ENCODE data around the gene KLHL2. TPM values are rescaled to one million over a fixed set of nuclear protein-coding genes. Genes with fewer than 3 reads are reported as not detected.

Gene KLHL2
- polyA plus RNA-seq, 1 donor, result 6.6 TPM

DNA sequence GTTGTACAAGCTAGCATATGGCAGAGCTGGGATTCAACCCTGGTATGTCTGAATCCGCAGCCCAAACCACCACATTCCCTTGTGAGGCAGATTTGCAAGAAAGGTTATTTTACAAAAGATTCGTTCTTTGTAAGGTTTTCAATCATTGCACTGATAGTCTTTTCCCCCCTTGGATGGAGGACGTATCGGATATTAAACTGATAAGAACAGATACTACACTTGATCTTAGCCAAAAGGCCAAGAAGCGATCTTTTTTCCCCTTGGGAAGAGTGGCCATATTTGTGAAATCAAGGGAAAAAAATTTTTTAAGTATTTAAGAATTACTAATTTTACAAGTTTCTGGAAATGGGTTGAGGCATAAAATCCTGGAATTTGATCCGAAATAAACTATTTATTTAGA lies 85.7 kb downstream of the KLHL2 start:
- DNase-seq, result no peak

DNA sequence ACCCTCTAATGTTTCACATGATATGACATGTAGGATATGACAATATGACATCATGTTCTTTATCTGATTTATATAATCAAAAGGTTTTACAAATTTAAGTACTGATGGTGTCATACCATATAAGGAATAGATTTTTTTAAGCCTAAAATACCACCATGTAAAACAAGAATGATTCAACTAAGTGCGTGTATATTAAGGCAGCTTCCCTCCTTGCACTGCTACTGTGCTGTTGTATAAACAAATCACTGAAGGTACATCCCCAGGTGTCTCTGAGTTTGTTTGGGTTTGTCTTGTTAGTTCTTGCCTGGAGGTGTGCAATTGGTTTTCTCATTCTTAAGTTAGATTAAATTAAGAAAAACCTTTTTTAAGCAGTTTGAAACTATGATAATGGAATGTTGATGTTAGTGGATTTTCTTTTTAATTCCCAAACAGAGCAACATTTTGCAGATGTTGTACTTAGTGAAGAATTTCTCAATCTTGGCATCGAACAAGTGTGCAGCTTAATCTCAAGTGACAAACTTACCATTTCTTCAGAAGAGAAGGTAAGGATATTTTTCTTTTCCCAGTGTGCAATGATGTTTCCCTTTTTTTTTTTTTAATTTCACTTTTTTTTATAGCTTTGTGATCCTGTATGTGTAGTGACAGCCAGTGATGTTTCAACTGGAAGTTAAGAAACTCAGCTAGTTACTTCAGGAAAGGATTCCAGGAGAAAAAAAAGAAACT lies 86.7 kb downstream of the KLHL2 start:
- no peak for DNase-seq

DNA sequence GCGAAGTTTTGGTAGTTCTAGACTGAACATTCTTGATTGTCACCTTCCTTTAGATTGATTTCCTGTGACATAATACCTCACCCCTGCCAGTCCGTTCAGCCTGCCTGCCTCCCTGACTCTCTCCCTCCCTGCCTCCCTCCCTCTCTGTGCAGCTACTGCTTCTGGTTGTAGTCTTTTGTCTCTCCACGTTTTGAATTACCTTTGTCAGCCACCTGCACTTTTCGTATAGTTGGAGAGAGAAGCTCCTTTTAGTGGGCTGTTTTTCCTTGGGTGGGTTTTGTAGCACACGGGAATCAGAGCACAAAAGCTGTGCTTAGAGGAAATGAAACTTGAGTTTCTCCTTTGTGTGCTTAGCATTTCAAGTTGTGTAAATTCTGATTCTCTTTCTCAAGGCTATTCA lies 87.5 kb downstream of the KLHL2 start:
- DNase-seq, result no peak

DNA sequence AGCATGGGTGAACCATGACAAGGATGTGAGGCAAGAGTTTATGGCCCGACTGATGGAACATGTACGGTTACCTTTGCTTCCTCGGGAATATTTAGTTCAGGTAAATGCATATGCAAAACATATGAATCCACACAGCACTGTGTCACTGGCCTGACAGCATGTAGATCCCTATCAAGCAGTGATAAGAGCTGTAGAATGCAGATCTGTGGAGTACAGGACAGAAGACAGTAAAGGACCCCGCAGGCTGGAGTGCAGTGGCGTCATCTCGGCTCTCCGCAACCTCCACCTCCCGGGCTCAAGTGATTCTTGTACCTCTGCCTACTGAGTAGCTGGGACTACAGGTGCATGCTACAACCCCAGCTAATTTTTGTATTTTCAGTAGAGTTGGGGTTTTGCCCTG lies 90.3 kb downstream of the KLHL2 start:
- no peak for DNase-seq

DNA sequence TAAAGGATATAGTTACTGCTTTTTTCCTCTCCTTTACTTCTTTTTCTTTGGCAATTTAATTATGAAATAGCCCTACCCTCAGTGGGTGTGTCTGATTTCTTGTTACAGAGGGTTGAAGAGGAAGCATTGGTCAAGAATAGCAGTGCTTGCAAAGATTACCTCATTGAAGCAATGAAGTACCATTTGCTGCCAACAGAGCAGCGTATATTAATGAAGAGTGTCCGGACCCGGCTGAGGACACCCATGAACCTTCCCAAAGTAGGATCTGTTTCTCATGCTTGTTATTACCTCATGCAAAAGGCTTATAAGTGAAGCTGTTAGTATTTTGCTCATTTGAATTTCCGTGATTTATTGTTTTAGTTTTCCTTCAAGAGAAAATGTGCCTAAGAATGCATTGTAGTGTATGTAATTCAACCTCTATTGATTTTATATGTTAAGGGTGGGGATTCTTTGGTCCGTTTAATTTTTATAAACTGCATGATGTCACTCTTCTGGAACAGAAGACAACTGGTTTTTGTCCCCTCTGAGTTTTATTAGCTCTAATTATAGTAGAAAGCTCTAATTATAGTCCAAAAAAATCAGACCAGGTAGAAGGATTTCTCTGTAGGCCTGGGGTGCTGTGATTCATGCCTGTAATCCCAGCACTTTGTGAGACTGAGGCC lies 92.2 kb downstream of the KLHL2 start:
- DNase-seq, result no peak

DNA sequence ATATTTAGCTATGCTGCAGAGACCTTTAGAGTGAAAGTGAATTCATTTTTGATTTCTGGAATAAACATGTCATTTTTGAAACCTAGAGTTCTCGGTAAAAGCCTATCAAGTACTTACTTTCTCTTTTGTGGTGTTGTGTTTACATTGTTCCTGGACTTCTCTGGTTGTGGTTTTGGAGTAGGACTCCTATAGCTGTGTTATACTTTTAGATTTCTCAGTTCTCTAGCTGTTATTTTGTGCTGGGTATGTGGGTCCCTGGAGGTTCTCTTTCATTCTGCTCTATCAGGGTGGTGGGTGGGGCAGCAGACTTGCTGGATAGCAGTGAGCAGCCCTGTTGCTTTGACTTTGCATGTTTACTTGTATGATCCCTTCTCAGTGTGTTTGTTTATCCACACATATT lies 94.5 kb downstream of the KLHL2 start:
- no peak for DNase-seq

DNA sequence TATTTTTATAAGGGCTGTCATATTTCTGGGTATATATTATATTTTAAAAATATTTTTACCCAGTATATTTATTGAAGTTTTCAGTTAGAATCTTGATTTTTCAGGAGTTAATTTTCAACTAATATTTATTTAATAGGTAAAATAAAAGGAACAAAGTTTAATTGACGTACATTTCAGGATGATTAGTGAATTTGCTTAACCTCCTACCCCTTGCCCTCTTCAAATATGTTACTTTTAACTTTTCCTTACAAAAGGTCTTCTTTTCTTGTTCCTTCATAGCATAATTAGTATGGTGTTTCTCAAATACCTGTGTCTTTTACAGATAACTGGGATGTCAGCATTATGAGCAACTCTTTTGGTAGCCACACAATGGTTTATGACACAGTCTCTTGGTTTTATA lies 95.3 kb downstream of the KLHL2 start:
- DNase-seq, result no peak

DNA sequence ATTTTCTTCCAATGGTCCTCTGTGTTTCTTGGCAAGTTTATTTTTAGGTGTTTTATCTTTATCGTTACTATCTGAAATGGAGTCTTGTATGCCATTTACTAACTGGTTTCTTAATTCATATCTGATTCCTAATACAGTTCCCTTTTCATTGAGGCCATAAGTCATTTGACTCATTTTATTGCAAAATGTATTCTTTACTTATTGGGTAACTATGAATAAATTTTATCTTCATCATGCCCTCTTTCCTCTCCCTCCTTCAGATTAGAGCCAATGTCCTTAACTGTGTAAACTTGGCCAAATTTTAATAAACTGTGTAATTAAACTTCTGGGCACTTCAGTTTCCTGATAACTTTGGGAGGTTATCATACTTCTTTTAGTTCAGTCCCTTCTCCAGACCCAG lies 100.8 kb downstream of the KLHL2 start:
- DNase-seq, result no peak

DNA sequence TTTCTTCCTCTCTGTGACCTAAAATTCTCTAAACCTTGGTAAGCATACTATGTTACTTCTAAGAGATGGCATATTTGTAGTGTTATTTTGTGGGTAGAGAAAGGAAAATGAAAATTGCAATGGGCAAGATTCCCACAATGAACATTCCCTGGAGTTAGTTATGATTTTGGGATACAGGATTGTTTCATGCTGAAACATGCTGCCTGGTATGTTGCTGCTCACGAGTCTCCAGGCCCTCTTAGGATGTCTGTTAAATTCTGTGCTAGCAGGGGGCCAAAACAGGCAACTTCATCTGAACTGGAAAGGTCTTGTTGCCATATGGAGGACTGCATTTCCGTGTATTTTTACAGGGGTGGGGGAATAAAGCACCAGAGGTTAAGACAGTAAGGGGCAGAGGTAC lies 101.2 kb downstream of the KLHL2 start:
- no peak for DNase-seq

DNA sequence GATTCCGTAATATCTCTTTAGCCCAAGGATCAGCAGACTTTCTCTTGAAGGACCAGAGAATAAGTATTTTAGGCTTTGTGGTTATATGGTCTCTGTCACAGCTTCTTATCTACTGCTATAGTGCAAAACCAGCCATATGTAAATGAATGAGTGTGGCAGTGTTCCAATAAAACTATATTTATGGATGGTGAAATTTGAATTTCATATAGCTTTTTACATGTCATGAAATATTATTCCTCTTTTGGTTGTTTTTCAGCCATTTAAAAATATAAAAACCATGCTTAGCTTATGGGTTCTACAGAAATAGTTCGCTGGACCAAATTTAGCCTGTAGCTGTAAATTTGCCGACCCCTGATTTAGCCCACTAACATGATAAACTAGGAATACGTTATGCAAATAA lies 102.1 kb downstream of the KLHL2 start:
- DNase-seq, result no peak

DNA sequence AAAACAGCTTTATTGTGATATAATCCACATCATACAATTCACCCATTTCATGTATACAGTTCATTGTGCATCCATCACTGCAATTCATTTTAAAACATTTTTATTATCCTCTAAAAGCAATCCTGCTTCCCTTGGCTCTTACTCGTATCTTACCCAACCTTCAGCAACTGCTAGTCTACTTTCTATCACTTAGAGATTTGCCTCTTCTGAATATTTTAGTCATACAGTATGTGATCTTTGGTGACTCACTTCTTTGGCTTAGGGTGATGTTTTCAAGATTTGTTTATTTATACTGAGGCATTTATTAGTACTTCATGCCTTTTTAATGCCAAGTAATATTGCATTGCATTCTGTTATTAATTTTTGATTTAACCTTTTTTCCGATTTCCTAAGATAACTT lies 105.1 kb downstream of the KLHL2 start:
- no peak for DNase-seq

DNA sequence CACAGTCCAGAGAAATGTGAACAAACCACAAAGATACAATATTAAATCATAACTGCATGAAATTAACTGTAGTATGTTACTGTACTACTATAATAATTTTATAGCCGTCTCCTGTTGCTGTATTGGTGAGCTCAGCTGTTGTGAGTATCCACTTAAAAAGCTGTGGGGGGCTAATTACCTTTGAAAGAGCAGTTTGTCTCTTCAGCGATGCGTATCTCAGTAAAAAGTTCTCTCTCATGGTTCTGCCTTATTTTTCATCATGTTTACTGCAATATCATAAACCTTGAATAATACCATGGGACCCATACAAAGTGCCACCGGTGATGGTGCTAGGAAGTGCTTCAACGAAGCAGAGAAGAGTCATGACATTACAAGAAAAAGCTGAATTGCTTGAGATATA lies 111.7 kb downstream of the KLHL2 start:
- no peak for DNase-seq

DNA sequence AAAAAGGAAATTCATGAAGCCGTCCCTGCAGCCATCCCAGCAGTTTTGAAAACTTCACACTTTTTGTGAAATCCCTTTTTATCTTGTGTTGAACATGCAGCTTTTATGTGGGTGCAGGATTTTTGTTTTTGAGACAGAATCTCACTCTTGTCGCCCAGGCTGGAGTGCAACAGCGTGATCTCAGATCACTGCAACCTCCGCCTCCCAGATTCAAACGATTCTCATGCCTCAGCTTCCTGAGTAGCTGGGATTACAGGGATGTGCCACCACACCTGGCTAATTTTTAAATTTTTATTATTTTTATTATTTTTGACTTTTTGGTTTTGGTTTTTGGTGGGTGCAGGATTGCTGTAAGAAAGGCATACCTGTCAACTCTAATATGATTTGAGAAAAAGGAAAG lies 112.1 kb downstream of the KLHL2 start:
- no peak for DNase-seq

DNA sequence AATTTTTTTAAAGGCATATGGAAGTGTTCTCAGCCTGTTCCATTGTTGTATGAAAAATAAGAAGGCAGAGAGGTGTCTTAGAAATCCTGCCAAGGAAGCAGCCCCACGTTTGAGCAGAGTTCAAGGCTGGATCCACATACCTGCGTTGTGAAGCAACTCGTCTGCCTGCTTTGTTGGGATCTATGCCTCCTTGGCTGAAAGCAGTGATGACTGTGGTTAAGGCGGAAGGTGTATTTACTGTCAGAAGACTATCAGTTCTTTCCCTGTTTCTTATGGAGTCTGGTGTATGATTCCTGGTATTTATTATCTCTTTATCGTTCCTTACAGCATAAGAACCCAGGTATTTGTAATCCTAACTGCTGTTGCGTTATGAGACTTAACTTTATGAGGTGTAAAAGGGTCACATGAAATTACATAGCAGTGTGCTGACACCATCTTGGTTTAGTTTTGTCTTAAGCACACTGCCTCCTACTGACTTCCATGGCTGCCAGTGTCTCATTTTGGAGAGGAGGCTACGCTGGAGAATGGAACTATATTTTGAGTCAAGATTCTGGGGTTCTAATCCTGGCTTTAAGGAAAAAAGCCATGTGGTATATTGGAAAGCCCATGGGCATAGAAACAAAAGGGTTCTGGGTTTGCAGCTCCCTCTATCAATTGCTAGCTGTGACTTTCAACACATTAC lies 117.0 kb downstream of the KLHL2 start:
- DNase-seq, result no peak

DNA sequence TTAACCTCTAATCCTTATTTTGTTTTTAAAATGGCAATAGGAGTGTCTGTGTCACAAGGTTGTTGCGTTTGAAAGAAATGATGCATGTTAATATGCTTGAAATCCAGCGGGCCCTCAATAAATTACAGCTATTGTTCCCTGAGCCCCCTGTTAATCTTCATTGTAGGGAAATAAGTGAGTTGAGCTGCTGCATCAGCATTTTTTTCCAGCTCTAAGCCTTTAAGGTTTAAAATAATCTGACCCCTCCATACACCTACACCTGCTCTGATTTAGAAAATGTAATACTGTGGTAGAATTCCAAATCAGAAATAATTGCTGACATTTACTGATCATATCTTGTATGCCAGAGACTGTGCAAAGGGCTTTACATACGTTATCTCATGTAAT lies 117.5 kb downstream of the KLHL2 start:
- no peak for DNase-seq

DNA sequence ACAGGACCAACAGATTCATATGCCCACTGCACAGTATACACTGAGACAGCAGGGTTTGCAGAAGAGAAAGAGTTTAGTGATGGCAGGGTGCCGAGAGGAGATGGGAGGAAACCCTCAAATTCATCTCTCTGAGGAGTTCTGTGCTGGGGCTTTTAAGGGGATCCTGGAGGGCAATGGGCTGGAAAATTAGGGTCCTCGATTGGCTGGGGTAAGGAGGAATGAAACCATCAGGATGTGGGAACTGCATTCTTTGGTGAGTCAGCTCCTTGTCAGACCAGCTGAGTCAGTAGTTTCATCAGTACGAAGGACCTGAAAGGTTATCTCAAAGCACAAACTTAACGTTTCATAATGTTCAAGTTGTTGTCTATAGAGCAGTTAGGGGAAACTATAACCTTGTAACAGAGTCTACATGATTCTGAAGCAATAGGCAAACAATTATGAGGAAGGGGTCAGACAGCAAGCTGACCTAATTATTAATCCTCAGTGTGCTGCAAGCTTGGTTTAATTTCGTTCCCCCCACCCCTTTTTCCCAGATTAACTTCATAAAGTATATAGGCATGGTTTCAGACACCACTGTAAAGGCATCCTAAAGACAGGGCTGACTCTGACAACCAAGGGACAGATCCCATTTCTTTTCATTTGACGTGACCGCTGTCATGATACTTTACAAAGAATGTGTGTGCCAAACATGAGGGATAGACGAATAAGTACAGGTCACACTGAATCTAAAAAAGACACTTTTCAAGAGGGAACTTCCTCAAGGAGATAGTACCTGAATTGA lies 118.6 kb downstream of the KLHL2 start:
- DNase-seq, result no peak

DNA sequence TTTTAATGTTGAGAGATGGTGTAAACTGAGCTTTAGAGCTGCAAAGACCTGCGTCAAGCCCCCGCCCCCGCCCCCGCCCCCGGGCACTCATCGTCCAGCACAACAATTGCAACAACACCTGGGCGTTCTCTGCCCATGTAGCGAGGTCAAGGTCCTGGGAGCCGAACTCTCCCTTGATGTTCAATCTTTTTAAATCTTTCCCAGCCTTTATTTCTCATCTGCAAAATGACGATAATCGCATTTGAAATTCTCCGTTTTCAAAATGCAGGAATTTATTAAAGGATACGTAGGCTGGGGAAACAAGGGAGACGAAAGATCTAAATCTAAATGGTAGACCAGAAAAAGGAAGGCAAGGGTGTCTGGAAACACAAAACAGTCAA lies 119.5 kb downstream of the KLHL2 start:
- DNase-seq, result no peak

DNA sequence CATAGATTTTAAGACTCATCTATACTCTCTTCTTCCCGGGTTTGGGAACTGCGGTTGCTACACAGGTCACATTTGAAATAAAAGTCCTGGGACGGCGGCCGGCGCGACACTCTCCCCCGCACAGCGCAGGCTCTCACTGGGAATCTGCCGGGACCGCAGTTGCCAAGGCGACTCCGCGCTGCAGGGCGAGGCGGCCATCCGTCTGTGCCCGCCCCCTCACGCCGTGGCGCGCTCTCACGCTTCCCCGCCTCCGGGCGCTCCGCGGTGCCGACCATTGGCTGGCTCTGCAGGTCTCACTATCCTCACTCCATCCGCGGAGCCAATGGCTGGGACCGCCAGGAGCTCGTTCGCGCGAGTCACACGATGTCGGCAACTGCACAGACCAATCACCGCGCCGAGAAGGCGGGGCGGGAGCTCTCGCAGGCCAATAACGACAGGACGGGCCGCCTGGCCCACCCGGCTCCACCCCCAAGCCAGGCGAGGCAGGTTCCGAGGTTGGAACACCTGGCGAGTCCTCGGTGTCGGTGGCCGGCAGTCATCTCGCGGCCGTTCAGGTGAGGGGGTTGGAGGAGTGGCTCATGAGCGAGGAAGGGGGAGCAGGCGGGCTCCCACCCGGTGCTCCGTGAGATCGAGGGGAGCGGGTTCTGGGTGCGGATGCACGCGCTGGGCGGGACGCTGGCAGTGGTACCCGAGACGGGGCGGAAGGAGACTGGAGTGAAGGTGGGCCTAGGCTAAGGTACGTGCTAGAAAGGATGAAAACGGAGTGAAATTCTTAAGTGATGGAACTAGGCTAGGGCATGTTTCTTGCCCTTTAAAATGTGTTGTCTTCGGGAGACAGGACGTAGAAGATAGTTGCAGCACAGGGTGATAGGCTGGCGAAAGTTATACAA lies 120.1 kb downstream of the KLHL2 start, which contains the start of gene MSMO1:
Gene MSMO1, plus strand, starts transcription at position 459 of the 890 bp plus-strand sequence. CDS start 5,702 bp downstream, outside the sequence.
- DNase-seq, result peak; percentile 99

DNA sequence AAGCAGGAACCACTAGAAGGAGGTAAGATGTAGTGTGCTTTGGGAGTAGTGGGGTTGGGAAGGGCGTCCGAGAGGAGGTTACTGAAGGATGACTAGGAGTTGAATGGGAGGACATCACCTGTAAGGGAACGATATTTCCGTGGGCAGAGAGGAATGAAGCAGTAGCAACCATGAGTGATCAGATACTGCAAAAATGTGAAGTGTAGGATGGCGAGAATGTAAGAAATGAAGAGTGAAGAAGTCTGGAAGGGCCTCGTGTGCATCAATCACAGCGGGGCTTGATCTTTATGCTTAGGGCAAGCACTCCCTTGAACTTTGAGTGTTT lies 120.7 kb downstream of the KLHL2 start:
- no peak for DNase-seq

DNA sequence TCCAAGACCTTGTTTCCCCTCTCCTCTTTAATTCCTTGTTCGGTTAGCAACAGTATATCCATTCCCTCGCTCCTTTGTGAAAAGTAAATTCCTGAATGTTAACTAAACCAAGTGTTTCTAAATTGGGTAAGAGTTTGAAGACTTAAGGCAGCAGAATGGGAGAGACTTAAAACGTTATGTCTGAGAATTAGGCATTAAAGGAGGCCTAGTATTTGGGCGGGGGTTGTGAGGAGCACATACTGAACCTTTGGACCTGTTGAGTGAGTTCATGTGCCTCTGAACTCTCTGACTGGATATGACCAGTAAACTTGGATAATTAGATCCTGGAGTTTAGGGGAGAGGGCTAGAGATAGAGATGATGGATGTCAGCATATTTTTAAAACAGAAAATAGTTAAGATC lies 121.3 kb downstream of the KLHL2 start:
- DNase-seq, result no peak

DNA sequence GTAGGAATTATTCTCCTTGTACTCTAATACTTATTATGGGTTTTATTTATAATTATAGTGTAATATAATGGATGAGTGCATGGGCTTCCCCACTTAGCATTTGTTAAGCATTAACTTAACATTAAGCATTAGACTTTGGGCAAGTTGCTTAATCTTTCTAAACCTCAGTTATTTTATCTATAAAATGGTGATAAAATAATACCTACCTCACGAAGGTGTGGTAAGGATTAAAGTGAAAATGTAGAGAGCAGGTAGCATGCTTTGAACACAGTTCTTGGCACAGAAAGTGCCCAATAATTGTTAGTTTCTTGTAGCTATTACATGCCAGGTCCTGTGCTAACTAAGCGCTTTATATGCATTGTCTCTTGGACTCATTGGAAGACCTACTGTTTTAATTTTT lies 122.7 kb downstream of the KLHL2 start:
- no peak for DNase-seq

DNA sequence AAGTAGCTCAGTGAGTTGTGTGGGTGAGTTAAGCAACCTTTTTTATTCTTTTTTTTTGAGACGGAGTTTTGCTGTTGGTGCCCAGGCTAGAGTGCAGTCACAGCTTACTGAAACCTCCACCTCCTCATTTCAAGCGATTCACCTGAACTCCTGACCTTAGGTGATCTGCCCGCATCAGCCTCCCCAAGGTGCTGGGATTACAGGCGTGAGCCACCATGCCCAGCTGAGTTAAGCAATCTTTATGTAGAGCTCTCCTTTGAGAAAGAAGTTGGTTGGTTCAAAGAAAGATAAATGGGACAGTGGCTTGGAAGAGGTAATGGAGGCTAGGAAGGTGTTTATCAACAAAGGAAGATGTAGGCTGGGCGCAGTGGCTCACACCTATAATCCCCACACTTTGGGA lies 123.3 kb downstream of the KLHL2 start:
- DNase-seq, result no peak
